Measurements from ENCODE around the gene PRLH.

Gene PRLH

DNA sequence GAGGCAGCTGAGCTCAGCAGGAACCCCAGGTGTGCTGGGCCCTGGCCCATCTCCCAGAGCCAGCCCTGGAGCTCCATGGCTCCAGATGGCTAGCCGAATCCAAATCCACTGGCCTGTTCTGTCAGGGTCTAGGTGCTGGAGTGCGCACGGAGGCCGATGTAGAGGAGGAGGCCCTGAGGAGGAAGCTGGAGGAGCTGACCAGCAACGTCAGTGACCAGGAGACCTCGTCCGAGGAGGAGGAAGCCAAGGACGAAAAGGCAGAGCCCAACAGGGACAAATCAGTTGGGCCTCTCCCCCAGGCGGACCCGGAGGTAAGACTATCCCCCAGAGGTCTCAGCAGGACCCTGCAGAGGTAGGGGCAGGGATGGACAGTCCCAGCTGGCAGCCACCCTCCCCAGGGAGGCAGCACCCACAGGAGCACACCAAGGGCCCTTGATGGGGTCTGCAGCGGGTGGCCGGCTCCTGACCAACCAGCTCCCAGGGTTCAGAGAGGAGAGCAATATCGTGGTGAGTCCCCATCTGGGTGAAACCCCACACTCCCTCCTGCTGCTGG is 26.1 kb upstream of the PRLH start:
- DNase-seq, result no peak

GRCh38 chr2:237540823-237541222 is 25.6 kb upstream of the PRLH start:
- no peak for DNase-seq

GRCh38 chr2:237541243-237541642 is 25.1 kb upstream of the PRLH start:
- no peak for DNase-seq

DNA sequence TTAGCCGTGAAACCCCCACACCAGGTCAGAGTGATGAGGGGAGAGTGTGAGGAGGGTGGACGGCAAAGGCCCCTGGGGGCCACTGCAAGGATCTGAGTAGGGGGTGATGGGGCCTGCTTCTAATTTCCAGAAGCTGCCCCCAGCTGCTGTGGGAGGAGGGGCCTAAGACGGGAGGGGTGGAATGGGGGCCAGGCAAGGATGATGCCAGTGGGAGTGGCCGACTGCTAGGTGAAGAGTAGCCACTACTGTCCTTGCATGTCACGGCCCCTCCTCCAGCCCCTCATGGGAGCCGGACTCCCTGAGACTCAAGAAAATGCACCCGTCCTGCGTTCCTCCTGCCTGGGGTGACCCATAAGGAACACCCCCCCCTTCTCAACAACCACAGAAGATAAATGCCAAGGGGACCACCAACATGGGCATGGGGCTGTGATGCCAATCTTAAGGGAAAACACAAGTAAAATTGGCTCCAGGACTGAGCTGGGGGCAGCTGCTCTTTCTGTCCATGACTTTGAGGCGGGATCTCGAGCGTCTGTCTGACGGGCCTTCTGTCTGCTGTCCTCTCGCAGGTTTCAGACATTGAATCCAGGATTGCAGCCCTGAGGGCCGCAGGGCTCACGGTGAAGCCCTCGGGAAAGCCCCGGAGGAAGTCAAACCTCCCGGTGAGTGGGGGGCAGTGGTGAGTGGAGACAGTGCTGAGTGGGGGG is 24.2 kb upstream of the PRLH start:
- DNase-seq, result no peak

DNA sequence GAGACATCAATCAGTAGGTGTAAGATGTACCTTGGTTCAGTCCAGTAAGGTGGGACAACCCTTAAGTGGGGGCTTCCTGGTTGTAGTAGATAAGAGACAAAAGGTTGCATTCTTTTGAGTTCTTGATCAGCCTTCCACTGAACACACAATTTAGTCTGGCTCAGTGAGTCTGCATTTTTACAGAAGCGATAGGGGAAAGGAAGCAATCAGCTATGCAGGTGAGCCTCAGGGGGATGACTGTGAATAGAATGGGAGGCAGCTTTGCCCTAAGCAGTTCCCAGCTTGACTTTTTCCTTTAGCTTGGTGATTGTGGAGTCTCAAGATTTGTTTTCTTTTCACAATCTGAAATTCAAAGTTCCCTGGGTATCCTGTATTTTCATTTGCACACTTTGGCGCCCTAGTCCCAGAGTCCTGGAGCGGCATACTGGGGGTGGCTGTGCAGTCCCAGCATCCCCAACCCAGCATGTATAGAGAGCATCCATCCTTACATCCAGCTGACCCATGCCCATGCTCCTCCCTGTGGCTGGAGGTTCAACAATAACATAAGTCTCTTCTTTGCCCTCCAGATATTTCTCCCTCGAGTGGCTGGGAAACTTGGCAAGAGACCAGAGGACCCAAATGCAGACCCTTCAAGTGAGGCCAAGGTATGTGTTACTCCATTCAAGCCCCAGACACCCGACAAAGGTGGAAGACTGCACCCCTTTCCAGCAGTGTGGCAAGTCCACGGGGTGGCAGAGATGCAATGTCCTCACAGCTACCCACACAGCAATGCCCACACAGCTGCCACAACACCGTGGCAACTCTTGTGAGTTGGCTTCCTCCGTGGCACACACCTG is 20.1 kb upstream of the PRLH start:
- no peak for DNase-seq

GRCh38 chr2:237546876-237547395 is 19.4 kb upstream of the PRLH start:
- DNase-seq, result no peak

DNA sequence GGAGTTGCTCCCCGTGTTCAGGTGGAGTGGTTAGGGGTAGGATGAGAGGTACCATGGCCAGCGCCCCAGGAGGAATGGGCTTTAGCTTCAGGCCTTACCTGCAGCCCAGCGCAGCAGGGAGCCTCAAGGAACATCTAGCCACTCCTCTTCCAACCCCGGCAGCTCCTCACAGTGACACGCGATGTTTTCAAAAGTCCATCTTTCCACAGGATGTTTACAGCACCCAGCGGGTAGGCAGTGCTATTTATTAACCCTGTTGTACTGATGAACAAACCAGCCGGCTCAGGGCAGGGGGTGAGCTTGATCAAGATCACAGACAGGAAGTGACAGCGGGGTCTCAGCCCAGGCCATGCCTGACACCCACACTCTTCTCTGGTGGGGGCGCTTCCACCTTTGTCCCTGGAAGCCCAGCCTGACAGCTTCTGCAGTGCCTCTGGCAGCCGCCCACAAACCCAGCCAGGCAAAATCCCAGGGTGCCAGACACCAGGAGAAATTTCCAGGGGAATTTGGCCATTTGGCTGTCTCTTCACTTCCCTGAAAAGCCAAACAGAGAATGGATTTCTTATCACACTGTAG is 18.4 kb upstream of the PRLH start:
- DNase-seq, result no peak

GRCh38 chr2:237549216-237549615 is 17.2 kb upstream of the PRLH start:
- no peak for DNase-seq

DNA sequence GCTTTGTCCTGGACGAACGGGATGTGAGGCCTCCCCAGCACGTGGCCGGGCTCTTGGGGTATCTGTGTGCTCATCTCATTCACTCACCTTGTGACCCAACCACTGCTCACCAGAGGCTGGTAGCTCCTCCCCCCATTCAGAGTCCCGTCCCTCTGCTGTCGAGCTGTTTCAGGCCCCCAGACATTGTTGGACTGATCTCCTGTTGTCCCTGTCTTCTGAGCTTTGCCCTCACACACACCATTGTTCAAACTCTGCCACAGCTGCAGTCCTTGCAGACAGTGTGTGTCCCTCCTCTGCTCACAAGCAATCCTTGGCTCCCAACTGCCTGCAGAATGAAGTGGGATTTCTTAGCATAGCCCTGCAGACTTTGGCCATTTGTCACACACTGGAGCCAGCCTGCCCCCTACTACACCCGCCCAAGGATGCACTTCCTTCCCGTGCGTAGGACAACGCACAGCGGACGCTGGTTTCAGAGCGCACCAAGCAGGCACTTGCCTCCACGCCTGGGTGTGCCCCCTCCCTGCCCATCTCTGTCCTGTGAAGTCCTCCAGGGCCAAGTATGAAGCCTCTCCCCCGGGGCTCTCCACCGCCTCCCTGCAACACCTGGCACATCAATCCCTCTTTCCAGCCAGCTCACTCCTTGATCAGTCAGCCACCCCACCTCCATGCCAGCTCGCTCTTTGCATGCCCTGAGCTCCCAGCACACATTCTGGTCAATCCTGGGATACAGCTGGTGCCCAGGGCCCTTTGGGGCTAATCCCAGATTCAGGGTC is 16.5 kb upstream of the PRLH start:
- DNase-seq, result no peak

DNA sequence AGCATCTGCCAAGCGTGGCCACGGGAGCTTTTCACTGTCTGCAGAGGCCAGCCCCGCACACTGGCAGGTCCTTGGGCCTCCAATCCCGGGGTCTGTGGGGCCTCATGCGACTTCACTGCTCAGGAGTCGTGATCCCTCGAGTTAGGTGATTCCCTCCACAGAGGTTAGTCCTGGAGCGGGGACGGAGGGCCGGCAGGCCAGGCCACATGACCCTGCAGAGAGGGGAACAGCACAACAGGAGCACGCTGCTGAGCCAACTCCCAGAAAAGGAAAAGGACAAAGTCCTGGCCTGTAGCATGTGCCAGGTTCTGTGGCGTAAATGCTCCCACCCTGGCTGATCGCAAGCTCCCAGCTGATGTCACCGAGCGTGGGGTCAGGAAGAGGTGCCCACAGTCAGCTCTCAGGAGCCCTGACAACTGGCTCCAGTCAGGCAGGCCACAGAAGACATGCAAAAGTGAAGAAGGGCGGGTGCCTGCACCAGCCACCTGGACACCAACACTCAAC is 15.3 kb upstream of the PRLH start:
- no peak for DNase-seq

DNA sequence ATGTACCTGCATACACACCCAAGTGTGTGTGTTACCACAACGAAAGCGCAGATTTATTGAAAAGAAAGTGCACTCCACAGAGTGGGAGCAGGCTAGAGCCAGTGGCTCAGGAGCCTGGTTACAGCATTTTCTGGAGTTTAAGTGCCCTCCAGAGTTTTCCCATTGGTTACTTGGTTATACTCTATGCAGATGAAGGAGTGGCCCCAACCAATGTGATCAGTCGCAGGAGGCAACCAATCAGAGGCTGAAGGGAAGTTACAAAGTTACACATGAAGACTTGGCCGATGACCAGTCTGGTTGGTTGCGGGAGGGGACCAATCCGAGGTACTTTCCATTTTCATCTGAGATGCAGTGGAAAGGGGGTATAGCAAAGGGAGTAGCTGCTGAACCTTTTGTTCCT is 13.5 kb upstream of the PRLH start:
- DNase-seq, result no peak

DNA sequence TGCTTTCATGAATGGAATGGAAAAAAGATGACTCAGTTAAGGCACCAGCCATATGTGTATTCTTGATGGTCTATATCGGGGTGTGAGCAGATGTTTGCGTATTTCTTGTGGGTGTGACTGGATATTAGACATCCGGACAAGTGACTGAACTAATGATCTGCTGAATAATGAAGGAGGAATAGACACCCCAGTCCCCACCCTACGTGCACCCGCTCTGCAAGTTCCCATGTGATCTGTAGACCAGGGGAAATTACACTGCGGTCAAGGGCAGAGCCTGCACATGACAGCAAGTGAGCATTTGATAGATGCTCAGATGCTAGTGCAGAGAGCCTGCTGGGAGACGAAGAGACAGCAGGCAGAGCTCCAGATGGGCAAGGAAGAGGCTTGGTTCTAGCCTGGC is 12.4 kb upstream of the PRLH start:
- DNase-seq, result no peak

DNA sequence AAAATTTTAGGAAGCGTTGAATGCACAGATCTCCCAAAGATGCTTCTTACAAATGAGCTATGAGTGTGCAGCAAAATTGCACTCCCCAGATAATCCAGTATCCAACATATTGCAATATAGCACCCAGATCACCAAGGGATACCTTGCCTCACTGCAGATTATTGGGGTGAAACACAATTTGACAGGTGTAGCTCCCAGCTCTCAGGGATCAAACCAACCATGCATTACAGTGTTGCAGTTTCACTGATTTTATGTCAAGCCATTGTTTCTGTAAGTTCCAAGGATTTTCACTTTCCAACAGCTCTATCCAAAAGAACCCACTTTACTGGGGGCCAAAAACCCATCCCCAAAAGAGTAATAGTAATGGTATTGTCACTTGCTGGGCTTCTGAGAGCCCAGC is 10.8 kb upstream of the PRLH start:
- DNase-seq, result no peak

- no peak for DNase-seq
Measured at GRCh38 chr2:237556773-237557632, 9.4 kb upstream of the PRLH start.

DNA sequence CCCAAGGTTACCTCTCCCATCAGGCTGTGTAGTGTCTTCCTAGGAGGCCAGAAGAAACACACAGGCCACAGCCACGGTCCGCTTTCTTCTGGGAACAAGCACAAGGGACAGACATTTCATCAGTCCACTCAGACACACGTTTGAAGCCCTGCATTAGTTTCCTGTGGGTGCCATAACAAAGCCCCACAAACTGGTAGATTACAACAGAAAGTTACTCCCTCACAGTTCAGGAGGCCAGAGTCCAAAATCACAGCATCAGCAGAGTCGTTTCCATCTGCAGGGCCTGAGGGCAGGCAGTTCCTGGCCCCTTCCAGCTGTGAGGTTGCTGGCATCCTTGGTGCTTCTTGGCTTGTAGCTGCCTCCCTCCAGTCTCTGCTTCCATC is 8.8 kb upstream of the PRLH start:
- DNase-seq, result no peak

- no peak for DNase-seq
Measured at GRCh38 chr2:237558961-237559641, 7.3 kb upstream of the PRLH start.

DNA sequence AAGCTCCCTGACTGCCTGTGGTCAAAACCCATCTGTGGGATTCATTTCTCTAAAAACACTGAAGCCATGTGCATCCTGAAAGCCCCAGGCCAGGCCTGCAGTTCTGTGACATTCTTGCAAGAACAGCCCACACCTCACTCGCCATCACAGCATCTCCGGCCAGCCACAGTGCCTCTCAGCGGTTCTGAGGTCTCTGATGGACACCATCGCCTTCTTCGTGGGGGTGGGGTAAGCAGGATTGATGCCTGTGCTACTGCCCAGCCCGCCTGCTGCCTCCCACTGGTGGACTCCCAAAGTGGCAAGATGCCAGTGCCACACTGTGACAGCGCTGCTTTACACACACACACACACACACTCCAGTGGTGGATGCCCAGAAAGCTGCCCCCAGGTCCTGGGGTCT is 5.2 kb upstream of the PRLH start:
- DNase-seq, result no peak

DNA sequence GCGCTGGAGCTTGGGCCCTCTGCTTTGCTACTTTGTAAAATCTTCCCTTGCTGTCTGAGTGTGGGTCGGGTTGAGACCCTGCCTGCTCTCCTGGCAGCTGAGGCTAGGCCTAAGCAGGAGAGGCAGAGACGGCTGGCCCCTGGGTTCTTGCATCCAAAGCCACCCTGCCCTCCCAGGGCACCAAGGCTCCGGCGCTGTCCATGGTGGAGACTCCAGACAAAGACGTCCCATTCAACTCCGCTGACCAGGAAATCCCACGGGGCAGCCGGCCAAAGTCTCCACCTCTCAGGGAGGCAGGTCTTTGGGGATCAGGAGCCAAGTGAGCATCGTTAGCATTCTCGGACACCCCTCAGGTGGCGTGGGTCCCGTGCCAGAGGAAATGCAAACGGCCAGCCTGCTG is 2.6 kb upstream of the PRLH start:
- no peak for DNase-seq

DNA sequence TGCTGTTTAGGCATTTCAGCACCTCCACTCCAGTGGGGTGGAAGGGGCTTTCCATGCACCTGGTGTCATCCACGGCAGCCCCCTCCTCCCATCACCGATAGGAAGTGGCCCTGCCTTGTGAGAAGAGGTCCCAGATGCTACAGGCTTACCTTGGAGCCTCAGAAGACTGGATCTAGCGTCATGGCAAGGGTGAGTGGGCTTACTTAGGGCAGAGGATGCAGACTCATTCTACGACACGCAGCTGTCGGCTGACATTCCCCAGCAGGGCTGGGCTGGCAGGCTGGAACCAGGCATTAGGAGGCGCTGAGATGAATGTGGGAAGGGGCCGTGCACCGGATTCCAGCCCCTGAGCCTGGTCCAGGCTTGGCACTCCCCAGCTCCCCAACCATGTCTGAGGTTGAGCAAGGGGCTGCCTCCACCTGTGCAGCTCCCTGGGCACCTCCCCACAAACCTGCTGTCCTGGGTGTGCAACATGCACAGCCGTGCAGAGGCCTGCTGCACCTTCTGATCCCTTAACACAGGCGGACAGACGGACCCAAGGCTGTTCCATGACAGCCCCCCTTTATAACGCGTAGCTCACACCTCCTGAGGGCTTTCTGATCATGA is 1.7 kb upstream of the PRLH start:
- DNase-seq, result no peak

GRCh38 chr2:237565974-237566373 is 400 bp upstream of the PRLH start:
- no peak for DNase-seq
